GM12878 (cell line): ENCODE measurements around the gene PCDHAC2. TPM values are rescaled to one million over a fixed set of nuclear protein-coding genes. Genes with fewer than 3 reads are reported as not detected.

Source experiments
- ATAC-seq: fragments of 200-7000 bp; cut with Tn5 transposase; 3 replicates; pipeline ENCODE4 v1.9.1; 2020; ENCODE audit warnings: mild to moderate bottlenecking, moderate library complexity
- BruUV-seq: library from RNA; stranded (reverse); fragments of 400-500 nt; replicated peaks from 2 replicates; lab custom pipeline; 2021; lab: Mats Ljungman, UMichigan
- CTCF ChIA-PET: fragments of 300-600 bp; sonication (Branson Sonifier 250); formaldehyde crosslinking; extraction: SDS; loops from one replicate; lab custom pipeline; 2021; ENCODE audit warnings: inconsistent platforms; lab: Yijun Ruan, JAX
- POLR2A ChIA-PET: fragments of 350-600 bp; formaldehyde crosslinking; extraction: SDS; loops from one replicate; lab custom pipeline; 2021; ENCODE audit warnings: inconsistent platforms; lab: Charles Lee
- RAD21 ChIA-PET: fragments of 300-600 bp; sonication (Branson Sonifier 250); formaldehyde crosslinking; loops from one replicate; lab custom pipeline; 2023; ENCODE audit warnings: antibody characterized with exemption; ENCODE audit not compliant: unreplicated experiment; lab: Charles Lee
- SMC1A ChIA-PET: fragments of 300-600 bp; sonication (Branson Sonifier 250); formaldehyde crosslinking; loops from one replicate; lab custom pipeline; 2023; ENCODE audit not compliant: unreplicated experiment, uncharacterized antibody; lab: Charles Lee
- DNase-seq: peaks from one replicate; pipeline ENCODE4 v3.0.0-alpha.2; 2011; ENCODE audit warnings: low read depth, low spot score
- FAIRE-seq: peaks from 3 replicates; lab custom pipeline; 2011; peaks lifted over from hg19 to GRCh38; lab: Jason Lieb, UNC
- H2AFZ ChIP-seq: 2 replicates; pipeline ENCODE4 v1.6.0; 2011; ENCODE audit warnings: low read depth, low read length, control low read depth; ENCODE audit not compliant: control insufficient read depth
- H3K27ac ChIP-seq: 2 replicates; pipeline ENCODE4 v1.5.1; 2011; ENCODE audit warnings: control low read depth; ENCODE audit not compliant: control insufficient read depth, insufficient read depth
- H3K27me3 ChIP-seq, 2 experiments: replicated peaks in 1 of 2; 2 replicates each; pipeline versions ENCODE4 v1.6.0 to v1.6.1; 2011; ENCODE audit warnings: low read length in 1 of 2; ENCODE audit not compliant: control insufficient read depth in 2 of 2, insufficient read depth in 2 of 2
- H3K36me3 ChIP-seq, 2 experiments: 2 replicates each; pipeline ENCODE4 v1.5.1; 2011; ENCODE audit warnings: low read length in 1 of 2; ENCODE audit not compliant: control insufficient read depth in 2 of 2, insufficient read depth in 2 of 2
- H3K4me1 ChIP-seq: 2 replicates; pipeline ENCODE4 v1.6.1; 2011; ENCODE audit warnings: mild to moderate bottlenecking, low read length, moderate library complexity, mixed read lengths; ENCODE audit not compliant: control insufficient read depth, insufficient read depth
- H3K4me2 ChIP-seq: 2 replicates; pipeline ENCODE4 v1.6.0; 2011; ENCODE audit warnings: control low read depth; ENCODE audit not compliant: control insufficient read depth, insufficient read depth
- H3K4me3 ChIP-seq: fragments of 200-600 bp; sonication (generic); 2 replicates; pipeline ENCODE4 v1.5.1; 2016
- H3K79me2 ChIP-seq: 2 replicates; pipeline ENCODE4 v1.6.0; 2011; ENCODE audit warnings: low read length; ENCODE audit not compliant: control insufficient read depth, insufficient read depth
- H3K9ac ChIP-seq: 2 replicates; pipeline ENCODE4 v1.8.0; 2011; ENCODE audit warnings: low read length, control low read depth, mixed read lengths; ENCODE audit not compliant: control insufficient read depth, insufficient read depth
- H3K9me3 ChIP-seq: replicated peaks from 3 replicates; pipeline ENCODE4 v1.5.1; 2011; ENCODE audit warnings: mild to moderate bottlenecking, low read length; ENCODE audit not compliant: control insufficient read depth, insufficient read depth
- H4K20me1 ChIP-seq: 2 replicates; pipeline ENCODE4 v1.6.0; 2011; ENCODE audit not compliant: control insufficient read depth, insufficient read depth
- ATF2 ChIP-seq: IDR thresholded peaks from 2 replicates; pipeline ENCODE4 v1.6.1; 2012; ENCODE audit warnings: low read length, inconsistent platforms
- BCL3 ChIP-seq: IDR thresholded peaks from 2 replicates; pipeline ENCODE4 v1.6.1; 2011; ENCODE audit warnings: borderline replicate concordance, low read depth, mild to moderate bottlenecking, moderate library complexity, low read length; ENCODE audit not compliant: insufficient read depth, poor library complexity, severe bottlenecking
- DPF2 ChIP-seq: fragments of 450-650 bp; IDR thresholded peaks from 2 replicates; pipeline ENCODE4 v1.6.1; 2017; ENCODE audit warnings: mild to moderate bottlenecking
- IRF4 ChIP-seq: IDR thresholded peaks from 2 replicates; pipeline ENCODE4 v1.6.1; 2011; ENCODE audit warnings: low read depth, low read length
- MYB ChIP-seq: fragments of 150-350 bp; IDR thresholded peaks from 2 replicates; pipeline ENCODE4 v1.6.1; 2014; ENCODE audit warnings: mild to moderate bottlenecking, low read depth, low read length, borderline replicate concordance
- in situ Hi-C: fragments of 300-500 bp; cut with MboI; formaldehyde crosslinking; loops from 9 replicates; pipeline ENCODE4 v1.14.3; 2018; ENCODE audit warnings: mixed read lengths
- intact Hi-C: fragments of 100-400 bp; cut with micrococcal nuclease; formaldehyde crosslinking; loops from one replicate; pipeline ENCODE4 v1.14.2; 2022; ENCODE audit not compliant: unreplicated experiment
- polyA plus RNA-seq, 11 experiments: library from polyadenylated mRNA; depleted of rRNA in 4 of 11; unstranded in 6 of 11; stranded (reverse) in 5 of 11; fragments of >200 nt; fragmentation: Nextera tagmentation in 4 of 11; fragmentation: Illumina TruSeq in 1 of 11; extraction: Ambion mirVana in 4 of 11; extraction: Trizol in 1 of 11; gene quantifications; 1 replicate in 1 of 11; 2 replicates in 10 of 11; pipeline versions ENCODE4 v1.2.1 to v1.2.3, GENCODE V29; 2011 to 2016; ENCODE audit warnings: inconsistent platforms in 2 of 11, missing spikeins in 2 of 11, low read depth in 1 of 11
- total RNA-seq, 4 experiments: library from RNA; depleted of rRNA in 3 of 4; stranded (reverse); fragments of >200 nt in 3 of 4; fragmentation: Illumina TruSeq in 1 of 4; extraction: Trizol in 1 of 4; gene quantifications; 2 replicates each; pipeline versions ENCODE4 v1.2.1 to v1.2.3, GENCODE V29; 2013 to 2021
- TF ChIP-seq, protein P1 (sequence below): IDR thresholded peaks from 2 replicates; pipeline ENCODE4 v1.6.1; 2012; ENCODE audit warnings: low read depth, low read length, improper control_type of control experiment
- TF ChIP-seq, protein P2 (sequence below): fragments of 450-650 bp; IDR thresholded peaks from 2 replicates; pipeline ENCODE4 v1.6.1; 2016; ENCODE audit warnings: mild to moderate bottlenecking, moderate library complexity, borderline replicate concordance

Gene PCDHAC2
- total and polyA plus RNA-seq, 10 of the 15 experiments (the other 5 are each of a cell fraction or from before 2014, with no cell fraction given), result 0.06 TPM; not detected in 9

- H3K4me3 ChIP-seq, result no peak overlapping the region
- CTCF ChIA-PET, result no interaction called here
- no peak overlapping the region for H3K27ac ChIP-seq
- H4K20me1 ChIP-seq, result no peaks in the 10 kb centered on the region
- no peaks in the 10 kb centered on the region for H3K9me3 ChIP-seq
- no peaks in the 10 kb centered on the region for H3K36me3 ChIP-seq
- POLR2A ChIA-PET, result no interaction called here
- intact Hi-C loops (no loop called here), in situ Hi-C loops (no loop called here)
- TF ChIP-seq, protein P1, sequence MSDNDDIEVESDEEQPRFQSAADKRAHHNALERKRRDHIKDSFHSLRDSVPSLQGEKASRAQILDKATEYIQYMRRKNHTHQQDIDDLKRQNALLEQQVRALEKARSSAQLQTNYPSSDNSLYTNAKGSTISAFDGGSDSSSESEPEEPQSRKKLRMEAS, result no peak
- TF ChIP-seq, protein P2, sequence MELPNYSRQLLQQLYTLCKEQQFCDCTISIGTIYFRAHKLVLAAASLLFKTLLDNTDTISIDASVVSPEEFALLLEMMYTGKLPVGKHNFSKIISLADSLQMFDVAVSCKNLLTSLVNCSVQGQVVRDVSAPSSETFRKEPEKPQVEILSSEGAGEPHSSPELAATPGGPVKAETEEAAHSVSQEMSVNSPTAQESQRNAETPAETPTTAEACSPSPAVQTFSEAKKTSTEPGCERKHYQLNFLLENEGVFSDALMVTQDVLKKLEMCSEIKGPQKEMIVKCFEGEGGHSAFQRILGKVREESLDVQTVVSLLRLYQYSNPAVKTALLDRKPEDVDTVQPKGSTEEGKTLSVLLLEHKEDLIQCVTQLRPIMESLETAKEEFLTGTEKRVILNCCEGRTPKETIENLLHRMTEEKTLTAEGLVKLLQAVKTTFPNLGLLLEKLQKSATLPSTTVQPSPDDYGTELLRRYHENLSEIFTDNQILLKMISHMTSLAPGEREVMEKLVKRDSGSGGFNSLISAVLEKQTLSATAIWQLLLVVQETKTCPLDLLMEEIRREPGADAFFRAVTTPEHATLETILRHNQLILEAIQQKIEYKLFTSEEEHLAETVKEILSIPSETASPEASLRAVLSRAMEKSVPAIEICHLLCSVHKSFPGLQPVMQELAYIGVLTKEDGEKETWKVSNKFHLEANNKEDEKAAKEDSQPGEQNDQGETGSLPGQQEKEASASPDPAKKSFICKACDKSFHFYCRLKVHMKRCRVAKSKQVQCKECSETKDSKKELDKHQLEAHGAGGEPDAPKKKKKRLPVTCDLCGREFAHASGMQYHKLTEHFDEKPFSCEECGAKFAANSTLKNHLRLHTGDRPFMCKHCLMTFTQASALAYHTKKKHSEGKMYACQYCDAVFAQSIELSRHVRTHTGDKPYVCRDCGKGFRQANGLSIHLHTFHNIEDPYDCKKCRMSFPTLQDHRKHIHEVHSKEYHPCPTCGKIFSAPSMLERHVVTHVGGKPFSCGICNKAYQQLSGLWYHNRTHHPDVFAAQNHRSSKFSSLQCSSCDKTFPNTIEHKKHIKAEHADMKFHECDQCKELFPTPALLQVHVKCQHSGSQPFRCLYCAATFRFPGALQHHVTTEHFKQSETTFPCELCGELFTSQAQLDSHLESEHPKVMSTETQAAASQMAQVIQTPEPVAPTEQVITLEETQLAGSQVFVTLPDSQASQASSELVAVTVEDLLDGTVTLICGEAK, result no peak
- no peak for TF ChIP-seq BCL3
- TF ChIP-seq DPF2, result no peak
- no peak for TF ChIP-seq ATF2
- no peak for TF ChIP-seq MYB
- TF ChIP-seq IRF4, result no peak
- no peak overlapping the region for H3K4me2 ChIP-seq
- ATAC-seq (no peak), FAIRE-seq (no peak), DNase-seq (no peak)
- RAD21 ChIA-PET, result no interaction called here
- SMC1A ChIA-PET, result no interaction called here
- H3K79me2 ChIP-seq, result no peaks in the 10 kb centered on the region
- no TSS peak for BruUV-seq
- H2AFZ ChIP-seq, result no peak overlapping the region
- H3K4me1 ChIP-seq, result no peaks in the 10 kb centered on the region
- no peaks in the 10 kb centered on the region for H3K27me3 ChIP-seq
- no peak overlapping the region for H3K9ac ChIP-seq
Measured at GRCh38 chr5:141007791-141008190, 41.5 kb downstream of the PCDHAC2 start.
